KOPT-K1 (cell line): ENCODE measurements around the gene SKIC8.

Experiments used
- H3K27ac ChIP-seq: fragments of 200-600 bp; sonication (generic); 2 replicates; pipeline ENCODE4 v1.5.1; 2016; ENCODE audit warnings: antibody characterized with exemption, mild to moderate bottlenecking, low read depth, low read length; ENCODE audit not compliant: poor library complexity, severe bottlenecking
- H3K36me3 ChIP-seq: fragments of 200-600 bp; sonication (generic); 2 replicates; pipeline ENCODE4 v1.5.1; 2017; ENCODE audit warnings: antibody characterized with exemption, mild to moderate bottlenecking, low read length, moderate library complexity; ENCODE audit not compliant: insufficient read depth
- H3K9me3 ChIP-seq: fragments of 200-600 bp; sonication (generic); 2 replicates; pipeline ENCODE4 v1.5.1; 2017; ENCODE audit warnings: antibody characterized with exemption, low read length, mild to moderate bottlenecking; ENCODE audit not compliant: insufficient read depth, poor library complexity, severe bottlenecking

SKIC8 gene

GRCh38 chr15:78312957-78313356 is 13.5 kb upstream of the SKIC8 start:
- Histone ChIP-seq H3K9me3 (no peaks in the 10 kb centered on the region), H3K36me3 (no peaks in the 10 kb centered on the region), H3K27ac (no peak overlapping the region)

- Histone ChIP-seq H3K9me3 (no peaks in the 10 kb centered on the region), H3K27ac (no peak overlapping the region), H3K36me3 (no peaks in the 10 kb centered on the region)
These were observed 13.1 kb upstream of the SKIC8 start for GRCh38 chr15:78312536-78312935.

GRCh38 chr15:78311292-78311691 is 11.9 kb upstream of the SKIC8 start:
- Histone ChIP-seq H3K9me3 (no peaks in the 10 kb centered on the region), H3K27ac (no peak overlapping the region), H3K36me3 (no peaks in the 10 kb centered on the region)

- Histone ChIP-seq H3K27ac (no peak overlapping the region), H3K9me3 (no peaks in the 10 kb centered on the region), H3K36me3 (no peaks in the 10 kb centered on the region)
These were observed 9.1 kb upstream of the SKIC8 start for GRCh38 chr15:78308422-78309032.

GRCh38 chr15:78307976-78308375 is 8.6 kb upstream of the SKIC8 start:
- no peaks in the 10 kb centered on the region for H3K36me3 ChIP-seq
- no peaks in the 10 kb centered on the region for H3K9me3 ChIP-seq
- H3K27ac ChIP-seq: no peak overlapping the region

GRCh38 chr15:78306176-78306774 is 6.9 kb upstream of the SKIC8 start:
- Histone ChIP-seq H3K9me3 (no peaks in the 10 kb centered on the region), H3K27ac (no peak overlapping the region)

GRCh38 chr15:78304216-78305066 is 5.0 kb upstream of the SKIC8 start:
- Histone ChIP-seq H3K9me3 (no peaks in the 10 kb centered on the region), H3K27ac (no peak overlapping the region)

More at GRCh38 chr15:78306176-78306774, 6.9 kb upstream of the SKIC8 start:
- no peaks in the 10 kb centered on the region for H3K36me3 ChIP-seq

GRCh38 chr15:78302579-78303312 is 3.3 kb upstream of the SKIC8 start:
- no peaks in the 10 kb centered on the region for H3K36me3 ChIP-seq
- H3K9me3 ChIP-seq: no peaks in the 10 kb centered on the region
- H3K27ac ChIP-seq: no peak overlapping the region

More at GRCh38 chr15:78304216-78305066, 5.0 kb upstream of the SKIC8 start:
- no peaks in the 10 kb centered on the region for H3K36me3 ChIP-seq

- no peaks in the 10 kb centered on the region for H3K9me3 ChIP-seq
- no peak overlapping the region for H3K27ac ChIP-seq
- no peaks in the 10 kb centered on the region for H3K36me3 ChIP-seq
These were observed 2.4 kb upstream of the SKIC8 start for GRCh38 chr15:78301828-78302227.

- Histone ChIP-seq H3K27ac (no peak overlapping the region), H3K36me3 (no peaks in the 10 kb centered on the region), H3K9me3 (no peaks in the 10 kb centered on the region)
These were observed 1.9 kb upstream of the SKIC8 start for GRCh38 chr15:78301326-78301725.

- Histone ChIP-seq H3K9me3 (no peaks in the 10 kb centered on the region), H3K36me3 (peaks cover 60% of the 10 kb centered on the region), H3K27ac (no peak overlapping the region)
These were observed 7.2 kb downstream of the SKIC8 start for GRCh38 chr15:78292219-78292618.

GRCh38 chr15:78291698-78292097 is 7.7 kb downstream of the SKIC8 start:
- H3K36me3 ChIP-seq: peaks cover 65% of the 10 kb centered on the region
- H3K27ac ChIP-seq: no peak overlapping the region
- H3K9me3 ChIP-seq: no peaks in the 10 kb centered on the region

GRCh38 chr15:78291052-78291451 is 8.4 kb downstream of the SKIC8 start:
- no peaks in the 10 kb centered on the region for H3K9me3 ChIP-seq
- peaks cover 71% of the 10 kb centered on the region for H3K36me3 ChIP-seq
- no peak overlapping the region for H3K27ac ChIP-seq

- no peaks in the 10 kb centered on the region for H3K9me3 ChIP-seq
- H3K36me3 ChIP-seq: peaks cover 79% of the 10 kb centered on the region
- H3K27ac ChIP-seq: no peak overlapping the region
These were observed 9.2 kb downstream of the SKIC8 start for GRCh38 chr15:78290222-78290621.

GRCh38 chr15:78284758-78285157 is 14.7 kb downstream of the SKIC8 start:
- Histone ChIP-seq H3K36me3 (peaks cover 87% of the 10 kb centered on the region), H3K27ac (no peak overlapping the region), H3K9me3 (no peaks in the 10 kb centered on the region)
